PFSK-1 (cell line): ENCODE measurements around the gene MSI2.

Source experiments
- POLR2AphosphoS5 ChIP-seq: IDR thresholded peaks from 2 replicates; pipeline ENCODE4 v1.6.1; 2012; ENCODE audit warnings: low read depth, mild to moderate bottlenecking, control low read depth, low read length, moderate library complexity
- SIN3A ChIP-seq: IDR thresholded peaks from 2 replicates; pipeline ENCODE4 v1.6.1; 2012; ENCODE audit warnings: mild to moderate bottlenecking, low read length, moderate library complexity, borderline replicate concordance; ENCODE audit not compliant: insufficient read depth
- TAF1 ChIP-seq: IDR thresholded peaks from 2 replicates; pipeline ENCODE4 v1.6.1; 2012; ENCODE audit warnings: low read length, control low read depth, borderline replicate concordance; ENCODE audit not compliant: insufficient read depth

DNA sequence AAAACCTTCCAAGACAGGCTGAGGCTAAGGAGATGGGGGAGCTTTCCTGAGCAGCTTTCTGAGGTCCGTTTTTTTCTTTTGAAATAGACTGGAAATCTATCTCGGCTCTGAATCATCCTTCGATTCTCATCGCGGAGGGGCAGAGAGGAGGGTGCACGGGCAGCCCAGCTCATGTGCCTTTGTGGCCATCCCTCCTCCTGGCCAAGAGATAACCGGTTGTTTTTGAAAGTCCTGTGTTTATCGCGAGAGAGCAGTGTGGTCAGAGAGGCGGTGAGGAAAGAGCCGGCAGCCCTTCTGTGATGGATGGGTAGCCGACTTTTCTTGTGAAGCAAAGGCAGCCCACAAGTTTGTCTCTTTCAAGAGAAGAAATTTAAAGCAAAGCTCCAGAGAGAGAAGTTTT, 297.2 kb downstream of the MSI2 start:
- TF ChIP-seq TAF1 (no peak), POLR2AphosphoS5 (no peak), SIN3A (no peak)
